Mesenchymal stem cell (in vitro differentiated cells and primary cell): ENCODE data around the gene CPLX3.

Source experiments
- DNase-seq: peaks from one replicate; pipeline ENCODE4 v3.0.0-alpha.2; 2013
- H2AFZ ChIP-seq: one replicate; pipeline ENCODE4 v1.6.1; 2013; ENCODE audit warnings: low read depth, mild to moderate bottlenecking, control low read depth, inconsistent platforms, low read length, moderate library complexity
- H2AK5ac ChIP-seq: 2 replicates; pipeline ENCODE4 v1.6.1; 2013; ENCODE audit warnings: low read length, moderate library complexity, mild to moderate bottlenecking, inconsistent platforms; ENCODE audit not compliant: severe bottlenecking
- H2BK120ac ChIP-seq: one replicate; pipeline ENCODE4 v1.6.1; 2013; ENCODE audit warnings: low read depth, mild to moderate bottlenecking, inconsistent platforms, low read length, moderate library complexity
- H2BK12ac ChIP-seq, 2 experiments: one replicate each; pipeline ENCODE4 v1.6.1; 2013; ENCODE audit warnings: inconsistent platforms in 2 of 2, low read length in 2 of 2, mild to moderate bottlenecking in 2 of 2, moderate library complexity in 2 of 2, control low read depth in 1 of 2
- H2BK15ac ChIP-seq: one replicate; pipeline ENCODE4 v1.6.1; 2013; ENCODE audit warnings: mild to moderate bottlenecking, low read depth, inconsistent platforms; ENCODE audit not compliant: poor library complexity, severe bottlenecking
- H2BK5ac ChIP-seq: 2 replicates; pipeline ENCODE4 v1.6.1; 2013; ENCODE audit warnings: low read depth, mild to moderate bottlenecking, low read length, control low read depth, inconsistent platforms; ENCODE audit not compliant: poor library complexity, severe bottlenecking
- H3K14ac ChIP-seq, 2 experiments: one replicate each; pipeline ENCODE4 v1.6.1; 2013; ENCODE audit warnings: inconsistent platforms in 2 of 2, low read length in 2 of 2, control low read depth in 1 of 2, mild to moderate bottlenecking in 1 of 2, moderate library complexity in 1 of 2
- H3K18ac ChIP-seq, 2 experiments: one replicate each; pipeline ENCODE4 v1.6.1; 2013; ENCODE audit warnings: inconsistent platforms in 2 of 2, low read length in 2 of 2, control low read depth in 1 of 2, low read depth in 1 of 2, mild to moderate bottlenecking in 1 of 2
- H3K23ac ChIP-seq, 2 experiments: one replicate each; pipeline ENCODE4 v1.6.1; 2013; ENCODE audit warnings: inconsistent platforms in 2 of 2, low read length in 2 of 2, mild to moderate bottlenecking in 2 of 2, moderate library complexity in 2 of 2, control low read depth in 1 of 2
- H3K27ac ChIP-seq: 2 replicates; pipeline ENCODE4 v1.5.1; 2013; ENCODE audit warnings: mild to moderate bottlenecking, moderate library complexity, low read length, control low read depth, inconsistent platforms; ENCODE audit not compliant: poor library complexity, severe bottlenecking
- H3K27me3 ChIP-seq, 2 experiments: 2 replicates each; pipeline versions ENCODE4 v1.6.1 to v1.7.0; 2013; ENCODE audit warnings: low read length in 2 of 2, mild to moderate bottlenecking in 2 of 2, moderate library complexity in 2 of 2, control low read depth in 1 of 2, inconsistent platforms in 1 of 2; ENCODE audit not compliant: control insufficient read depth in 1 of 2, insufficient read depth in 1 of 2
- H3K36me3 ChIP-seq, 2 experiments: 2 replicates each; pipeline versions ENCODE4 v1.6.1 to v1.7.0; 2013; ENCODE audit warnings: low read length in 2 of 2, control low read depth in 1 of 2, inconsistent platforms in 1 of 2, low read depth in 1 of 2, mild to moderate bottlenecking in 1 of 2; ENCODE audit not compliant: insufficient read depth in 2 of 2, control insufficient read depth in 1 of 2
- H3K4ac ChIP-seq, 2 experiments: one replicate each; pipeline ENCODE4 v1.6.1; 2013; ENCODE audit warnings: inconsistent platforms in 2 of 2, low read length in 2 of 2, mild to moderate bottlenecking in 2 of 2, moderate library complexity in 2 of 2, control low read depth in 1 of 2, low read depth in 1 of 2
- H3K4me1 ChIP-seq: 2 replicates; pipeline ENCODE4 v1.6.1; 2013; ENCODE audit warnings: low read depth, low read length, control low read depth; ENCODE audit not compliant: control insufficient read depth, insufficient read depth
- H3K4me2 ChIP-seq: 2 replicates; pipeline ENCODE4 v1.6.1; 2013; ENCODE audit warnings: low read length, mild to moderate bottlenecking, inconsistent platforms; ENCODE audit not compliant: poor library complexity, severe bottlenecking
- H3K4me3 ChIP-seq, 2 experiments: 2 replicates each; pipeline versions ENCODE4 v1.5.1 to v1.7.0; 2013; ENCODE audit warnings: low read length in 2 of 2, mild to moderate bottlenecking in 2 of 2, control low read depth in 1 of 2, low read depth in 1 of 2; ENCODE audit not compliant: insufficient read depth in 1 of 2
- H3K79me1 ChIP-seq: replicated peaks from 2 replicates; pipeline ENCODE4 v1.6.1; 2013; ENCODE audit warnings: mild to moderate bottlenecking, control low read depth, low read length, inconsistent platforms; ENCODE audit not compliant: poor library complexity, severe bottlenecking
- H3K9ac ChIP-seq: 2 replicates; pipeline ENCODE4 v1.7.0; 2013; ENCODE audit warnings: mild to moderate bottlenecking, low read length, moderate library complexity
- H3K9me3 ChIP-seq: 2 replicates; pipeline ENCODE4 v1.7.0; 2013; ENCODE audit warnings: mild to moderate bottlenecking, low read length; ENCODE audit not compliant: control insufficient read depth
- H4K8ac ChIP-seq: one replicate; pipeline ENCODE4 v1.6.1; 2013; ENCODE audit warnings: inconsistent platforms, mild to moderate bottlenecking, low read length, moderate library complexity
- H4K91ac ChIP-seq: one replicate; pipeline ENCODE4 v1.6.1; 2013; ENCODE audit warnings: mild to moderate bottlenecking, low read length, inconsistent platforms
- WGBS: methylation state at CpG from one replicate; pipeline ENCODE4 v1.1.7; 2013; ENCODE audit warnings: mixed read lengths; 5-methylcytosine and 5-hydroxymethylcytosine counted together

Gene CPLX3

DNA sequence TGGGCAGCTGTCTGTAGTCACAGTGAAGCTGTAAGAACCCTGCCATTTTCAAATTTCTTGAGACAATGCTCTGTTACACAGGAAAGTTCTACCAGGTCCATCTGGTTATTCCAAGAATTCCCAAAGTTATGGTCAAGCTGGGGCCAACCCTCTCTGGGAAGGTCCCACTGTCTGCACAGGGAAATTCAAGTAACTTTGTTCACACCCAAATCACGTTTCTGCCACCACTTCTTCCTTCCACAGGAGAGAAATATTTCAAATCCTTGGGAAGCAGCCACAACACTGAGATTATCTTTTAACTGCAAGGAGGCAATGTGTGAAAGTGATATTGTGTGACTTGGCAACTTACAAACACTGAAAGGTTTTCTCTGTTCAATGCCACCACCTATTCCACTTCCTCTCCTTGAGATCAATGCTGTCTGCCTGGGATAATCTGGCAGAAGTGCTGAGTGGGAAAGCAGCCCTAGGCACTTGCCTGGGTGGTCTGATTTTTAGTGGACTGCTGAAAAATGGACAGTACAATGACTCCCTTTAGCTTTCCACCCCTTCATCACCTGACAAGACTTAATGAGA lies 41.1 kb downstream of the CPLX3 start:
- DNase-seq, result no peak
- Histone ChIP-seq H3K4me1 (peaks cover 44% of the 10 kb centered on the region), H3K4me3 (no peak overlapping the region), H3K4ac (no peak overlapping the region), H2AK5ac (peak overlapping the region; percentile 24), H3K79me1 (peaks cover 11% of the 10 kb centered on the region), H3K18ac (no peak overlapping the region), H3K27ac (peak overlapping the region; percentile 85), H3K14ac (no peak overlapping the region), H3K36me3 (peaks cover 9 to 14% of the 10 kb centered on the region in 2 experiments), H2BK15ac (no peak overlapping the region), H4K8ac (no peak overlapping the region), H3K23ac (no peak overlapping the region), H3K9ac (no peak overlapping the region), H3K9me3 (no peaks in the 10 kb centered on the region), H2BK12ac (no peak overlapping the region), H4K91ac (no peak overlapping the region), H2BK120ac (no peak overlapping the region), H2AFZ (no peak overlapping the region), H3K27me3 (no peaks in the 10 kb centered on the region), H2BK5ac (peak overlapping the region; percentile 74), H3K4me2 (peak overlapping the region; percentile 20)
- no CpG with 5 or more reads among the region's 1 CpG for WGBS

DNA sequence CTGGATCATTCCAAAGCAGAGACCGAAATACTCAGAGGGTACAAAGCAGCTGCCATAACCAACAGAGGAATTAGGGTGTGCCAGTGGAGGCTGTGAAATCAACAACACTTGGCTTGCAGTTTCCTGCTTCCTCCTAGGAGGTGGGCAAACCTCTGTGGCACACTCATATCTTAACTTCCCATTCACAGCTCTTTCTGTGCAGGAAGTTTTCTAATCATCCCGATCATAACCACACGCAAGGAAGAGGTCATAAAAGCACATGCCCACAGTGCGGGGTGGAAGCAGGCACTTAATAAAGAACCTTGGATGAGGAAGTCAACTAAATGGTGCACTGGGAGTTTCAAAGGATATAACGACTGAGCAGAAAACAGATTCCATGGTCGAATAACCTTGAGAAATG lies 41.6 kb downstream of the CPLX3 start:
- H3K18ac ChIP-seq, result no peak overlapping the region
- no peak overlapping the region for H2BK12ac ChIP-seq
- peak overlapping the region; percentile 85 for H3K27ac ChIP-seq
- H2BK15ac ChIP-seq, result no peak overlapping the region
- H2AFZ ChIP-seq, result no peak overlapping the region
- peaks cover 13% of the 10 kb centered on the region for H3K79me1 ChIP-seq
- no peak overlapping the region for H2AK5ac ChIP-seq
- no peak overlapping the region for H3K9ac ChIP-seq
- H4K91ac ChIP-seq, result no peak overlapping the region
- H3K27me3 ChIP-seq, result no peaks in the 10 kb centered on the region
- no peak overlapping the region for H2BK5ac ChIP-seq
- no peak overlapping the region for H3K4ac ChIP-seq
- no peak overlapping the region for H3K4me3 ChIP-seq
- H3K14ac ChIP-seq, result no peak overlapping the region
- no peak for DNase-seq
- no peak overlapping the region for H3K23ac ChIP-seq
- H2BK120ac ChIP-seq, result no peak overlapping the region
- H3K9me3 ChIP-seq, result no peaks in the 10 kb centered on the region
- H3K36me3 ChIP-seq, result peaks cover 9 to 14% of the 10 kb centered on the region in 2 experiments
- no peak overlapping the region for H4K8ac ChIP-seq
- no peak overlapping the region for H3K4me2 ChIP-seq
- 83% methylated on average over 6 of the region's 6 CpGs for WGBS
- H3K4me1 ChIP-seq, result peaks cover 44% of the 10 kb centered on the region

GRCh38 chr15:74869372-74869725 lies 42.9 kb downstream of the CPLX3 start:
- Histone ChIP-seq H4K91ac (no peak overlapping the region), H3K9ac (no peak overlapping the region), H4K8ac (no peak overlapping the region), H3K27me3 (no peaks in the 10 kb centered on the region), H2BK12ac (no peak overlapping the region), H3K79me1 (peaks cover 11% of the 10 kb centered on the region), H3K23ac (no peak overlapping the region), H3K14ac (no peak overlapping the region), H3K4me1 (peaks cover 44% of the 10 kb centered on the region), H2AK5ac (peak overlapping the region; percentile 87), H2BK15ac (no peak overlapping the region), H3K4me2 (no peak overlapping the region), H3K36me3 (peaks cover 7 to 14% of the 10 kb centered on the region in 2 experiments), H3K18ac (no peak overlapping the region), H2AFZ (no peak overlapping the region), H3K4me3 (no peak overlapping the region), H3K4ac (no peak overlapping the region), H3K27ac (no peak overlapping the region), H2BK5ac (no peak overlapping the region), H2BK120ac (no peak overlapping the region), H3K9me3 (no peaks in the 10 kb centered on the region)
- peak; percentile 22 for DNase-seq

DNA sequence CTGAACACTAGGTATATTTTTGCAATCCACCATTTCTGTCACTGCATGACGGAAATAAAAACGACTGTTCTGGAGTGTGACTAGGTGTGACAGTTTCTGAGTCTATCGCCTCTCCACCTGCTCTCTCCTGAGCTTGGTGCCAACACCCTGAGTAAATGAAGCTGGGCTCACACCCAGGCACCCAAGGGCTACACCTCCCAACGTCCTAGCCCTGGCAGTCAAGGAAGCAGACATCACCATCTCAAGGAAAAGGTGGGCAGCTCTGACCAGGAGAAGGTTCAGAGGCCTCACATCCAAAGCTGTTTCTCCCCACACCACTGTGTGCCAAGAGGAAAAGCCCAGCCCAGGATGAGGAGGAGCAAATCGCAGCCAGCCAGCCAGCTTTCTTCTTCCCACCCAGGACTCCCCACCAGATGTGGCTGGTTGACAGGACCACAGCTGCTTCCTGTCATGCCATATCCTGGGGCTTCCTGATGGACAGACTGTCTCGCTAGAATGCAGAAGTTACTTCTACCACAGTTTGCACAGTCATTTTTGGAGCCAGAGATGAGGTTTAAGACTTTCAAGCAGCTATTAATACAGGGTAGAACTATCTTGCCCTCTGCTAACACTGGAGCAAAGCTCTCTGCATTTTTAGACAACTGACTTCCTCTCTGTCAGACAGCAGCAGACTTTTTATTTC lies 43.4 kb downstream of the CPLX3 start:
- Histone ChIP-seq H2BK12ac (peak overlapping the region in 1 of 2 experiments; percentile 6), H2BK120ac (no peak overlapping the region), H3K18ac (no peak overlapping the region), H3K9ac (peak overlapping the region; percentile 10), H3K4me2 (no peak overlapping the region), H3K27ac (peak overlapping the region; percentile 24), H2AFZ (no peak overlapping the region), H3K27me3 (no peaks in the 10 kb centered on the region), H2AK5ac (peak overlapping the region; percentile 46), H3K9me3 (no peaks in the 10 kb centered on the region), H2BK5ac (no peak overlapping the region), H2BK15ac (no peak overlapping the region), H3K4ac (peak overlapping the region in 1 of 2 experiments; percentile 19), H4K91ac (no peak overlapping the region), H3K23ac (no peak overlapping the region), H3K4me3 (no peak overlapping the region), H3K4me1 (peaks cover 42% of the 10 kb centered on the region), H4K8ac (peak overlapping the region; percentile 29), H3K79me1 (peaks cover 8% of the 10 kb centered on the region), H3K14ac (no peak overlapping the region), H3K36me3 (peaks cover 3 to 14% of the 10 kb centered on the region in 2 experiments)
- peak; percentile 53 for DNase-seq
- WGBS, result 74% methylated on average over 6 of the region's 6 CpGs
